CD1c-positive myeloid dendritic cell (primary cell): ENCODE data around the gene KIF1B.
A peak's percentile ranks its signal among the peaks of the same experiment; 100 is the strongest.

Experiments
- DNase-seq: peaks from one replicate; pipeline ENCODE4 v3.0.0-alpha.2; 2016; ENCODE audit errors: extremely low spot score

KIF1B gene, protein sequence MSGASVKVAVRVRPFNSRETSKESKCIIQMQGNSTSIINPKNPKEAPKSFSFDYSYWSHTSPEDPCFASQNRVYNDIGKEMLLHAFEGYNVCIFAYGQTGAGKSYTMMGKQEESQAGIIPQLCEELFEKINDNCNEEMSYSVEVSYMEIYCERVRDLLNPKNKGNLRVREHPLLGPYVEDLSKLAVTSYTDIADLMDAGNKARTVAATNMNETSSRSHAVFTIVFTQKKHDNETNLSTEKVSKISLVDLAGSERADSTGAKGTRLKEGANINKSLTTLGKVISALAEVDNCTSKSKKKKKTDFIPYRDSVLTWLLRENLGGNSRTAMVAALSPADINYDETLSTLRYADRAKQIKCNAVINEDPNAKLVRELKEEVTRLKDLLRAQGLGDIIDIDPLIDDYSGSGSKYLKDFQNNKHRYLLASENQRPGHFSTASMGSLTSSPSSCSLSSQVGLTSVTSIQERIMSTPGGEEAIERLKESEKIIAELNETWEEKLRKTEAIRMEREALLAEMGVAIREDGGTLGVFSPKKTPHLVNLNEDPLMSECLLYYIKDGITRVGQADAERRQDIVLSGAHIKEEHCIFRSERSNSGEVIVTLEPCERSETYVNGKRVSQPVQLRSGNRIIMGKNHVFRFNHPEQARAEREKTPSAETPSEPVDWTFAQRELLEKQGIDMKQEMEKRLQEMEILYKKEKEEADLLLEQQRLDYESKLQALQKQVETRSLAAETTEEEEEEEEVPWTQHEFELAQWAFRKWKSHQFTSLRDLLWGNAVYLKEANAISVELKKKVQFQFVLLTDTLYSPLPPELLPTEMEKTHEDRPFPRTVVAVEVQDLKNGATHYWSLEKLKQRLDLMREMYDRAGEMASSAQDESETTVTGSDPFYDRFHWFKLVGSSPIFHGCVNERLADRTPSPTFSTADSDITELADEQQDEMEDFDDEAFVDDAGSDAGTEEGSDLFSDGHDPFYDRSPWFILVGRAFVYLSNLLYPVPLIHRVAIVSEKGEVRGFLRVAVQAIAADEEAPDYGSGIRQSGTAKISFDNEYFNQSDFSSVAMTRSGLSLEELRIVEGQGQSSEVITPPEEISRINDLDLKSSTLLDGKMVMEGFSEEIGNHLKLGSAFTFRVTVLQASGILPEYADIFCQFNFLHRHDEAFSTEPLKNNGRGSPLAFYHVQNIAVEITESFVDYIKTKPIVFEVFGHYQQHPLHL (N-terminal part only)

DNA sequence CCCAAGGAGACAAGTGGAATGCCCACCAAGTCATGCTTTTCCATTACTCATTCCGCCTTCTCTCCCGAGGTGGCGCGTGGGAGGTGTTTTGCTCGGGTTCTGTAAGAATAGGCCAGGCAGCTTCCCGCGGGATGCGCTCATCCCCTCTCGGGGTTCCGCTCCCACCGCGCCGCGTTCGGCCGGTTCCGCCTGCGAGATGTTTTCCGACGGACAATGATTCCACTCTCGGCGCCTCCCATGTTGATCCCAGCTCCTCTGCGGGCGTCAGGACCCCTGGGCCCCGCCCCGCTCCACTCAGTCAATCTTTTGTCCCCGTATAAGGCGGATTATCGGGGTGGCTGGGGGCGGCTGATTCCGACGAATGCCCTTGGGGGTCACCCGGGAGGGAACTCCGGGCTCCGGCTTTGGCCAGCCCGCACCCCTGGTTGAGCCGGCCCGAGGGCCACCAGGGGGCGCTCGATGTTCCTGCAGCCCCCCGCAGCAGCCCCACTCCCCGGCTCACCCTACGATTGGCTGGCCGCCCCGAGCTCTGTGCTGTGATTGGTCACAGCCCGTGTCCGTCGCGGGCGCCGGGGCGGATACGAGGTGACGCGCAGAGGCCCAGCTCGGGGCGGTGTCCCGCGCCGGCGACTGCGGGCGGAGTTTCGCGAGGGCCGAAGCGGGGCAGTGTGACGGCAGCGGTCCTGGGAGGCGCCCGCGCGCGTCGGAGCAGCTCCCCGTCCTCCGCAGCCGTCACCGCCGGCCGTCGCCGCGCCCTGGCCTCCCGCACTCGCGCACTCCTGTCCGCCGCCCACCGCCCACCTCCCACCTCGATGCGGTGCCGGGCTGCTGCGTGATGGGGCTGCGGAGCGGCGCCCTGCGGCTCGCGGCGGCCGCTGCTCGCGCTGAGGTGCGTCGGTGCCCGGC is at the start of gene KIF1B:
Gene KIF1B (plus strand): TSS at position 666 of the 906 bp plus-strand sequence. CDS start 21,759 bp downstream, outside the sequence.
- DNase-seq: peak; percentile 98

DNA sequence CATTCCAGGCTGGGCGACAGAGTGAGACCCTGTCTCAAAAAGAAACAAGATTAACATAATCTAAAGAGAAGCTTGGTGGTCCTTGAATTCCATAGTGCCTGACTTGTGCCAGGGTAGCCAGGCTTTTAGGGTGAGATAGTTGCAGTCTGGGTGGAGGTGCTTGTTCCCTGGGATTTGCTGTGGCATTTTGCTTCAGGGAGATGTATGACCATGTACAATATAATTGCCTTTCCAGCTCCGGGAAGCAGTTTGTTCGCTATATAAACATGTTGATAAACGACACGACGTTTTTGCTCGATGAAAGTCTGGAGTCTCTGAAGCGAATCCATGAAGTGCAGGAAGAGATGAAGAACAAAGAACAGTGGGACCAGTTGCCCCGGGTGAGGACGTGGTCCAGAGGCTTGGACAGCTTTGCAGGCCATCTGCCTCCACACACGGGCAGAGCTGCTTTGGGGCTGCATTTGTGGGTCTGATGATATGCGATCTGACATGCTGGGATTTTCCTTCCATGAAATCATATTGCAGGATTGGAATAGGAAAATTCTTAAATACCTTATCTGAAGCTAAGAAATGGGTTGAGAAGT is 49.4 kb upstream of the KIF1B start:
- DNase-seq: no peak

DNA sequence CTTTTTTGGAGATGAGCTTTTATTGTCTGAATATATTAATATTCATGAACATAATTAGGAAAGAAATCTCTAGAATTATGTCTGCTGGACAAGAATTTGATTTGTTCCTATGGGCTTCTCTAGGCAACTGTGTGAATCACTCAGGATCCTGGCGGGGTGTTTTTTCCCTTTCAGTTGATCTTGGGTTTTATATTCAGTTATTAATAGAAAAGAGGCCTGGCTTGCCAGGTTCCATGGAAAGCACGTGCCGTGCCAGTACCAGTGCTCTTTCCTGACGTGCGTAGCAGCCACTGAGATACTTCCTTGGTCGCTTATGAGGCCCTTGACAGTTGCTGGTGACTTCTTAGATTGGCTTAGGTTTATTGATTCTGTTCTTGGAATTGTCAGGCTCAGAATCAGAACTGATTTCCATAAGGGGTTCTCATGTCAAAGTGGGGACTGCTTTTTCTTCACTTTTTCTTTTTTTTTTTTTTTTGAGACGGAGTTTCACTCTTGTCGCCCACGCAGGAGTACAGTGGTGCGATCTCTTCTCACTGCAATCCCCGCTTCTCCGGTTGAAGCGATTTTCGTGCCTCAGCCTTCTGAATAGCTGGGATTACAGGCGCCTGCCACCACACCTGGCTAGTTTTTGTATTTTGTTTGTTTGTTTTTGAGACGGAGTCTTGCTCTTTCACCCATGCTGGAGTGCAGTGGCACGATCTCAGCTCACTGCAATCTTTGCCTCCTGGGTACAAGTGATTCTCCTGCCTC is 48.7 kb upstream of the KIF1B start:
- DNase-seq: no peak

DNA sequence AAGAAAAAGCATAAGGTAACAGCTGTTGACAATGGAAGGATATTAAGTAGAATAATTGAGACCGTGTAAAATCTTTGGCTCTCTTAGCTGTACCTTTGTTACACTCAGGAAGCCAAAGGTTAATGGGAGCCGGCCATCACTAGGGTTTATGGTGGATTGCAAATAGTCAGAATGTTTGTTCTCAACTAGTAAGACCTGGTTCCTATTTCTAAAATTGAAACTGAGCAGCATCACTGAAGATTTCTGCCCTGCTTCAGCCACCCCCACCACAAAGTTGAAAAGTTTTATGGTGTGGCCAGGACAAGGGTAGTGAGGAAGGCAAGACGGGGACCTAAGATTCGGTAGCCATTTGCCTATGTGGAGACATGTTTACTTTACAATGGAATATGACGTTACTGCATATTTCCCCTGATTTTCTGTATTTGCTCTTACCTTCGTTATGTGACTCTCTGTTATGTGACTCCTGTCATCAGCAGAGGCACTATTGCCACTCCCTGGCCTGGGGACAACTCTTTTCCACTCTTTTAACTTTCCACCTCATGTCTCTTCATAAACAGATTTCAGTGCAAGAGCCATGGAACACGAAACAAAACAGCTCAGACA is 41.4 kb upstream of the KIF1B start:
- no peak for DNase-seq

DNA sequence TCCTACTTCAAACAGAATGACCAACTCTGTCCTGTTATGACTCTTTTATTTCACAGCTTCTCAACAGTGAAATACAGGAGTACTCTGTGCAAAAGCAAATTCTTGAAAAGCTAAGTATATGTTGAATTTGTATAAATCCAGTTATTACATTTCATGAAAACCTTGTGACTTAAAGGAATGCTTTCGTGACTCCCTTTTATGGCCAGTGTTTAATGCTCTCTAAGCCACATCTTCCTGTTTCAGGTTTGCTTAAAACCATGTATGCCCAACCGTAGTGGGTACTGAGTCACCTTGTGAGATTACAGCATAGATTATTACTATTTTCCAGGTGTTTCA is 40.2 kb upstream of the KIF1B start:
- DNase-seq: no peak

DNA sequence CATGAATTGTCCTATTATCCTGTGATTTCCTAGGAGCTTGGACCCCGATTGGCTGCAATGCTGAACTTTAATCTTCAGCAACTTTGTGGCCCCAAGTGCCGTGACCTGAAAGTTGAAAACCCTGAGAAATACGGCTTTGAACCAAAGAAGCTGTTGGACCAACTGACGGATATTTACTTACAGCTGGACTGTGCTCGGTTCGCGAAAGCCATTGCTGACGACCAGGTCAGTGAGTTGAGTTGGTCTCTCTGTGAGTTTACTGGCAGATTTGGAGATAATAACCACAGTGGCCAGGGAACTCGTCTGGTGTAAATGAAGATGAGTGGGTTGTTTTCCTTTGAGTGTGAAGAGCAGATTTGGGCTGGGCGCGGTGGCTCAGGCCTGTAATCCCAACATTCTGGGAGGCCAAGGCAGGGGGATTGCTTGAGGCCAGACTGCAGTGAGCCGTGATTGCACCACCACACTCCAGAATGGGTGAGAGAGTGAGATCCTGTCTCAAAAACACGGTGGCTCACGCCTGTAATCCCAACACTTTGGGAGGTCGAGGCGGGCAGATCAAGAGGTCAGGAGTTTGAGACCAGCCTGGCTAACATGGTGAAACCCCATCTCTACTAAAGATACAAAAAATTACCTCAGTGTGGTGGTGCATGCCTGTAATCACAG is 39.1 kb upstream of the KIF1B start:
- DNase-seq: no peak

DNA sequence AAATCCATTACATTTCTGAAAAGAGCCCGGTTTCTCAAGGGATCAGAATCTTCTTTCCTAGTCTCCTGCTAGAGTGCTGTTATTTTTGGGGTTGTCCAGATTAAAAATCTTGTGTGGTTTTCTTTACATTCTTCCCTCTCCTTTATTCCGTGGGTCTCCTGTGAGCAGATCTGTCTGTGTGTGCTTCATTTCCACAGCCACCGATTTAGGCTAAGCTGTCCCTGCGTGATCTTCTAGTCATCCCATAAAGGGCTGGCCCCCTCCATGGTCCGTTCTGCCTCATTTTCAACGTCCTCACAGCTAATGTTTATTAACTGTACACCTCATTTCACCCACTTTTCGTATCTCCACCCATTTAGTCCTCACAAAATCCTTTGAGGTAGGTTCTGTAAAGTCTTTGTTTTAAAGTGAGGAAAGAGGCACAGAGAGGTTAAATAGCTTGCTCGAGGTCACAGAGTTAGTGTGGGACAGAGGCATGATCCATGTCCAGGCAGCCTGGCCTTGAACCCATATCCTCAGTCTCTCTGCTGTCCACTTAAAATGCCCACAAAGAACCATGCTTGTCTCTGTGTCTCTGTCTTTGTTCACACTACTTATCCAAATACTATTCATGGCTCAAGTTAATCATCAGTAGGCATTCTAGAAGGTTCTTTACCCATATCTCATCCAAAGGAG is 38.2 kb upstream of the KIF1B start:
- DNase-seq: no peak

DNA sequence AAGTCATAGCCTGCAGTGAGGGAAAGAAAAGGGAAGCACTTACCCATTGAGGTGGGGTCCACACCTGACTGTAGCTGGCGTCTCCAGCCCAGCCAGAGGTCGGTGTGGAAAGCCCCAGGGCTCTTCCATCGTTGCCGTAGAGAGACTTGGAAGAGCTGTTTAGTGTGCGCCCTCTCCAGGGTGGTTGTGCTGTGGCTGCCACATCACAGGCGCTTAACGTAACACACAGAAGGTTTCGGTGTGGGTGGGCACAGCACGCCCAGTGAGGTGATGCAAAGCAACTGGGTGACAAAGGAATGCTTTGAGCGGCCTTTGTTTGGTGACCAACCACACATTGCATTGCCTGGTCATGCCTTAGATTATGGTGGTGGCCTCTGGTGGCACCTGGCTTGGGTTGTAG is 36.8 kb upstream of the KIF1B start:
- DNase-seq: no peak

DNA sequence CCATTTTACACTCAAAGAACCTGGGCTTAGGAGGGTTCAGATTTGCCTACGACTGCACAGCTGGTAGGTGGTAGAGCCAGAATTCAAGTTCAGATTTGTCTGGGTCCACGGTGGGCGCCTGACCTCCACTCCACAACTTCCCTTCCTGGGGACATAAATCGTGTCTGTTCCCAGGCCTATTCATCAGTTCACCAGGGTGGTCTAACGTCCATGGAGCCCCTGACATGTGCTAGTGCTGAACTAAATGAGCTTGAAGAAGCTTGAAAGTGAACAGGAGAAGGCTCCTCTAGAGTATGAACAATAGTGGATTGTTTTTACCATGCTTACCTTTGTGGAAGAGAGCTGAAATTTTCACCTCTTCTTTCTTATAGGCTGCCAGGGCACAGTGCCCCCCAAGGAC is 32.5 kb upstream of the KIF1B start:
- no peak for DNase-seq

DNA sequence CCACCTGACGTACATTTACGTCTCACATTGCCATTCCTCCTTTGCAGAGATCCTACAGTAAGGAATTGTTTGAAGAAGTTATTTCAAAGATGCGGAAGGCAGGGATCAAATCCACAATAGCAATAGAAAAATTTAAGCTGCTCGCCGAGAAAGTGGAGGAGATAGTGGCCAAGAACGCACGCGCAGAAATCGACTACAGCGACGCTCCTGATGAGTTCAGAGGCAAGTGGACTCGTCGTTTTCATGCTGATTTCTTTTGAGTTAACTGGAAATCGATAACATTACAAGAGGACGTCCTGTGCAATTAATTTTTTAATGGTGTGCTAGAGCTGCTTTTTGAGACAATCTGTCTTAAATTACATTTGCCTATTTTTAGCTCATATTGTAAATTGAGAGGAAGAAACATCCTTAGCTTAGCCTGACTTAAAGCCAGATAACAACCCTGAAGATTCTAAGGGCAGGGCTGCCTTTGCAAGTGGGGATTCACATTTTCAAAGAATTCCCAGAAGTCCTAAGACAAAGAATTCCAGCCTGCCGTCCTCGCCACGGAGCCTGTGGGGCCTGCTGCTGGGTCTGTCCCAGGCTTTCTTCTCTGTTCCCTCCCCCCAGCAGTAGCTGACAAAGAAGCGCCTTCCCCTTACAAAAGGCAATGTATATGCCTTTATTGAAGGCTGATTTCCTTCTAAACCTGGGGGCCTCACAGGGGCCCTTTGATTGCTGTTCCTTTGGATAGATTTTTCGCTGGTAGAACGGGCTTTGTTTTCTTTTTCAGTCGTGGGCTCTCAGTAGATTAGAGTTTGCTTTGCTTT is 31.6 kb upstream of the KIF1B start:
- no peak for DNase-seq

DNA sequence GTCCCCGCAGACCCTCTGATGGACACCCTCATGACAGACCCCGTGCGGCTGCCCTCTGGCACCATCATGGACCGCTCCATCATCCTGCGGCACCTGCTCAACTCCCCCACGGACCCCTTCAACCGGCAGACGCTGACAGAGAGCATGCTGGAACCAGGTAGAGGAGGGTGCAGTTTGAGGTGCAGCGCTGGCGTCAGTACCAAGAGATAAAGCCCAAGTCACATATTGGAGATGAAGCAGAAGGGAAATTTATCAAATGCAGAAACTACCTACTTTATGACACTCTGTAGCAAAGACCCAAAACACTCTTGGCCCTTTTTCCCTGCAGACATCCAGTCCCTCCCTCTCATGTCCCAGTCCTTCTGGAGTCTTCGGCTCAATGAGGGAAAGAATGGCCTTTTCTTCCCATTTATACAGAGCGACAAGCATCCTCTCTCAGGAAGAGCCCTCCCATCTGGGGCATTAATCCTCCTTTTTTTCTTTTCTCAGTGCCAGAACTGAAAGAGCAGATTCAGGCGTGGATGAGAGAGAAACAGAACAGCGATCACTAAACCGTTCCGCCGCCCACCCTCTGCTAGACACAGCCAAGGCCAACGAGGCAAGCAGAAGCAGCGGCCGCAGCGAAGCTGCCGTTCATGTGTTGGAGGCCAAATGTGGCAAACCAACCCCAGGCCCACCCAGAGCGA is 30.8 kb upstream of the KIF1B start:
- DNase-seq: no peak

DNA sequence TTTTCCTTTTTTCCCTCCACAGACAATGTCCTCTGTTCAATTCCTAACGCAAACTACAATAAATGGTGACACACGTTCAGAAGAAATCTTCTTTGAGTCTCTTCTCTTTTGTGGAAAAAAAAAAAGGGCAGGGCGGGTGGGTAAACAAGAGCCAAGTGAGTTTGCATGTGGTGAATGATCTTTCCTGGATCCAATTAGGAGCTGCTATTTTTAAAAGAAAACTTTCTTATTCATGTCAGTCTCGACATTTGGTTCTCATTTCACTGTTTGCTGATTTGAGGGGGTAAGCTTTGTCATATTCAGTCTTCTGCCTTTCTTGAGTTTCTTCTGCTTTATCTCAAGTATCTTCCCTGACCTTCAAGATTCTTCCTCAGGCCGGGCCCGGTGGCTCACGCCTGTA is 29.2 kb upstream of the KIF1B start:
- no peak for DNase-seq

DNA sequence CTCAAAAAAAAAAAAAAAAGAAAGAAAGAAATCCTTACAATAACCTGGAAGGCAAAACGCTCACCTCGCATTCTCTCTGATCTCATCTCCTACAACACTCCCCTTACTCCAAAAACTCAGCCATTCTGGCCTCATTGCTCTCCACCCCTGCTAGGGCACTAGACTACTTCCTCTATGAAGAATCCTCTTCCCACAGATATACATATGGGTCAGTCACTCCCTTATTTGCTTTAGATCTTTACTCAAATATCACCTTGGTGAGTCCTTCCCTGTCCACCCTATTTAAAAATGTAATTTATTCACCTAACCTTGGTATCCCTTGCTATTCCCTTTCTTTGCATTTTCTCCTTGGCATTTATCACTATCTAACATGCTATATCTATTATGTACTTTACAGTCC is 24.6 kb upstream of the KIF1B start:
- no peak for DNase-seq

DNA sequence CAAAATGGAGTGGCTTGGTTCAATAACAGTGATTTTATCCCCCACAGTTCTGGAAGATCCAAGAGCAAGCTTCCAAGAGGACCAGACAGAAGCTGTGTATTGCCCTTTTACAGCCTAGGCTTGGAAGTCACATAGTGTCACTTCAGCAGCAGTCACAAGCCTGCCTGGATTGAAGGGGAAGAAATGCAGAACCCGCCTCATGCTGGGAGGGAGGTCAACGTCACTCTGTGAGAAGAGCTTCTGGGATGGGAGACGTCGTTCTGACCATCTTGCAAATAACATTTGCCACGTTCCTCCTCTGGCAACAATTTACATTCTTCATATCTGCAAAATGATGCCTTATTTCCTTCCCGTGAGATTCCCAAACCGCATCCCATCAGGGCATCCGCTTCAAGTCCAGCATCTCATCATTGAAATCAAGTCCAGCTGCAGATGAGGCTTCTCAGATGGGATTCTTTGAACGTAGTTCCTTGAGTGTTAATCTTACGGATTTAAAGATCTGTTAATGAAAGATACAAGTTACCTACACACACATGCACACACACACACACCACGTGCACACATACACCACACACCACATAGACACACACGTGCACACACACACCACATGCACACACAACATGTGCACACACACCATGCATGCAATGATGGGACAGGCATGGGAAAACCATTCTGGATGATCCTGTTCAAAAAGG is 23.9 kb upstream of the KIF1B start:
- no peak for DNase-seq

DNA sequence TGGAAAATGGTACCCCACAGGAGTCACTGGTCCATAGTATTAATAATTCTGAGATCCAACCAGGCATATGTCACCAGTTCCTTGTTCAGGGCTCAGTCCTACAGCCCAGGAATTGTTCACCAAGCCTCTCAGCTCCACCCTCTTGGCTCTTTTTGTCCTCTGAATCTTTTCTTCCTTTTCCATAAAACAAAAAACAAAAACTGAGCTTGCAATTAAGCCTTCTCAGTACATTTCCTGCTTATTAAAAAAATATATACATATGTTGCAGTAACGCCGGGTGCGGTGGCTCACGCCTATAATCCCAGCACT is 23.4 kb upstream of the KIF1B start:
- no peak for DNase-seq

DNA sequence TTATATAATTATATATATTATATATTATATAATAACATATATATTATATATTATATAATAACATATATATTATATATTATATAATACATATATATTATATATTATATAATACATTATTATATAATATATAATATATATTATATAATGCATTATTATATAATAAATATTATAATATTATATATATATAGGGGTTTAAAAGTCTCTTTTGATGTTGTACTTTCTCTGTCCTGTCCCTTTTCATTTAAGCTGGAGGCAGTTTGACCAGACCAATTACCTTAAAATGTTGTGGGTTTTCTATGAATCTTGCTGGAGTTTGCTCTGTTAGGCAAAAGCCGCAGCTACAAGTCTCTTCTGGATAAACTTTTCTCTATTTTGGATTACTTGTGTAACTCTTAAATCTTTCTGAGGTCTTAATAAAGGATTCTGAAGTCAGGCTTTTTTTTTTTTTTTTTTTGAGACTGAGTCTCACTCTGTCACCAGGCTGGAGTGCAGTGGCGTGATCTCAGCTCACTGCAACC is 22.2 kb upstream of the KIF1B start:
- no peak for DNase-seq

DNA sequence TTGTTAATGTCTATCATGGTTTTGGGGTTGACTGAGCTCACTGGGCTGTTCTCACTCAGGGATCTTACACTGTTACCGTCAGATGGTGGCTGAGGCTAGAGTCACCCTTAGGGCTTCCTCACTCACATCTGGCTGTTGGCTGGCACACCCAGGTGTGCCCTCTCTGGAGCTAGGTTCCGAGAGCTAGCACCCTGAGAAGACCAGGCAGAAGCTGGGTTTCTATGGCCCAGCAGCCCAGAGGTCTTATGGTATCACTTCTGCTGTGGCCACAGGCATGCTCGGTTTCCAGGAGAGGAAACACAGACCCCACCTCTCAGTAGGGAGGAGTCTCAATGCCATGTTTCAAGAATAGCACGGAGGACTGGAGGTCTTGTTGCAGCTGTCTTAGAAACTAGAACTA is 20.7 kb upstream of the KIF1B start:
- no peak for DNase-seq
